Panc1 (cell line): ENCODE results near the gene LRRC59. TPM values are rescaled to one million over a fixed set of nuclear protein-coding genes. Genes with fewer than 3 reads are reported as not detected.
A peak's percentile ranks its signal among the peaks of the same experiment; 100 is the strongest.

Experiments
- ATAC-seq: fragments of 200-7000 bp; cut with Tn5 transposase; 2 replicates; pipeline ENCODE4 v1.9.1; 2020; ENCODE audit warnings: mild to moderate bottlenecking, moderate library complexity
- BruUV-seq: library from RNA; stranded (reverse); fragments of 400-500 nt; replicated peaks from 2 replicates; lab custom pipeline; 2021; lab: Mats Ljungman, UMichigan
- CTCF ChIA-PET: fragments of 300-600 bp; sonication (Branson Sonifier 250); formaldehyde crosslinking; loops from one replicate; lab custom pipeline; 2022; ENCODE audit warnings: antibody characterized with exemption; lab: Charles Lee
- POLR2A ChIA-PET: fragments of 300-600 bp; sonication (Branson Sonifier 250); formaldehyde crosslinking; loops from one replicate; lab custom pipeline; 2022; ENCODE audit warnings: antibody characterized with exemption; lab: Charles Lee
- DNase-seq: peaks from one replicate; pipeline ENCODE4 v3.0.0-alpha.2; 2010; ENCODE audit warnings: low read depth, low spot score
- H3K27ac ChIP-seq: 2 replicates; pipeline ENCODE4 v1.5.1; 2011; ENCODE audit warnings: mild to moderate bottlenecking, low read length, inconsistent platforms
- H3K27me3 ChIP-seq: fragments of 200-500 bp; sonication (Bioruptor generic); 2 replicates; pipeline ENCODE4 v1.6.0; 2014; ENCODE audit warnings: low read length, inconsistent platforms; ENCODE audit not compliant: control insufficient read depth, insufficient read depth
- H3K36me3 ChIP-seq: fragments of 200-500 bp; sonication (Bioruptor generic); 2 replicates; pipeline ENCODE4 v1.5.1; 2014; ENCODE audit warnings: inconsistent platforms, mild to moderate bottlenecking, low read length, moderate library complexity; ENCODE audit not compliant: control insufficient read depth, insufficient read depth
- H3K4me1 ChIP-seq: 2 replicates; pipeline ENCODE4 v1.5.1; 2011; ENCODE audit warnings: inconsistent platforms, mild to moderate bottlenecking, low read length, moderate library complexity; ENCODE audit not compliant: control insufficient read depth, insufficient read depth
- H3K4me3 ChIP-seq, 2 experiments: 2 replicates each; pipeline ENCODE4 v1.5.1; 2011 to 2012; ENCODE audit warnings: low read depth in 2 of 2, low read length in 2 of 2, mild to moderate bottlenecking in 2 of 2, inconsistent platforms in 1 of 2, moderate library complexity in 1 of 2
- H3K9me3 ChIP-seq: fragments of 200-500 bp; sonication (Bioruptor generic); 2 replicates; pipeline ENCODE4 v1.5.1; 2014; ENCODE audit warnings: low read depth, mild to moderate bottlenecking, inconsistent platforms, low read length, moderate library complexity; ENCODE audit not compliant: control insufficient read depth, insufficient read depth
- CTCF ChIP-seq: fragments of 450-650 bp; IDR thresholded peaks from 2 replicates; pipeline ENCODE4 v1.5.1; 2017; ENCODE audit warnings: mild to moderate bottlenecking
- POLR2AphosphoS5 ChIP-seq: IDR thresholded peaks from 2 replicates; pipeline ENCODE4 v1.6.1; 2012; ENCODE audit warnings: mild to moderate bottlenecking, low read depth, low read length, moderate library complexity
- REST ChIP-seq, 2 experiments: IDR thresholded peaks; 2 replicates each; pipeline ENCODE4 v1.6.1; 2011 to 2012; ENCODE audit warnings: low read depth in 2 of 2, control low read depth in 1 of 2, low read length in 1 of 2, mild to moderate bottlenecking in 1 of 2, moderate library complexity in 1 of 2; ENCODE audit not compliant: insufficient read depth in 1 of 2
- SIN3A ChIP-seq: IDR thresholded peaks from 2 replicates; pipeline ENCODE4 v1.6.1; 2012; ENCODE audit warnings: low read depth, mild to moderate bottlenecking, low read length, moderate library complexity, borderline replicate concordance; ENCODE audit not compliant: insufficient read depth
- TCF7L2 ChIP-seq: IDR thresholded peaks from 2 replicates; pipeline ENCODE4 v1.6.1; 2011; ENCODE audit warnings: mild to moderate bottlenecking, low read depth, low read length, inconsistent platforms
- in situ Hi-C: cut with HindIII; loops from 2 replicates; pipeline ENCODE4 v1.10.0; 2016; ENCODE audit warnings: low sequenced_read_pairs, low pct_unique_long_range_greater_than_20kb
- intact Hi-C: fragments of 100-400 bp; cut with micrococcal nuclease; formaldehyde crosslinking; loops from one replicate; pipeline ENCODE4 v1.10.0; 2022; ENCODE audit not compliant: unreplicated experiment
- total RNA-seq: library from RNA; stranded (reverse); gene quantifications from one replicate; pipeline ENCODE4 v1.2.1, GENCODE V29; 2021; ENCODE audit not compliant: unreplicated experiment

LRRC59 gene
- total RNA-seq, 1 experiment from 2014 or later: 167 TPM

DNA sequence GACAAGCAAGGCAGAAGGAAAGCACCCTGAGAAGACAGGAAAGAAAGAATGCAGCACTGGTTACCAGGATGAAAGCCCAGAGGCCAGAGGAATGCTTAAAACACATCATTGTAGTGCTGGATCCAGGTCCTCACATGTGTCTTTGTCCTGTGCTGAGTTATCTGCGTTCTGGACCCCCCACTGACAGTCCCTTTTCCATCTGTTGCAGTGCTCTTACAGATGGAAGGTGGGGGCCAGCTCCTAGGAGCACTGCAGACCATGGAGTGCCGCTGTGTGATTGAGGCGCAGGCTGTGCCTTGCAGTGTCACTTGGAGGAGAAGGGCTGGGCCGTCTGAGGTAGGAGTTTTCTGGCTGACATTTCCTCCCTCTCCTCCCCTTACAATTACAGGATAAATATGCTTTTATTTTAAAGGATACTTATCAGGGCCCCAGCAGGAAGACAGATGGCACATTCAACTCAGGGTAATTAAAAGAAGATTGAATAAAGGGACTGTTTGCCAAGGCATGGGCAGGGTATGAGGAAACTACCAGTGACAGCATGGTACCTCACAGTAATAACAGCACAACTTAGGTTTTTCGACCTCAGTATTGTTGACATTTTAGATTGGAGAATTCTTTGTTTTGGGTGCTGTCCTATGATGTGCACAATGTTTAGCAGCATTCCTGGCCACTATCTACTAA, 21.3 kb downstream of the LRRC59 start:
- H3K27ac ChIP-seq: no peak overlapping the region
- intact Hi-C loops: no loop called here
- no peak overlapping the region for H3K4me3 ChIP-seq
- ATAC-seq: no peak
- no peaks in the 10 kb centered on the region for H3K9me3 ChIP-seq
- in situ Hi-C loops: no loop called here
- no peak for TF ChIP-seq CTCF
- TF ChIP-seq POLR2AphosphoS5: no peak
- TF ChIP-seq SIN3A: no peak
- TF ChIP-seq REST (IDR thresholded peaks at IDR 0.05; ENCODE audit: insufficient read depth in 1 of 2, low read depth in 2 of 2, low read length in 1 of 2): no peak
- no peak for TF ChIP-seq TCF7L2
- DNase-seq: no peak
- H3K4me1 ChIP-seq: peaks cover 5% of the 10 kb centered on the region
- BruUV-seq: no TSS peak
- POLR2A ChIA-PET: no interaction called here
- CTCF ChIA-PET: no interaction called here
- H3K36me3 ChIP-seq: no peaks in the 10 kb centered on the region; the same call in 1 of the 2 replicates
- H3K27me3 ChIP-seq: no peaks in the 10 kb centered on the region

DNA sequence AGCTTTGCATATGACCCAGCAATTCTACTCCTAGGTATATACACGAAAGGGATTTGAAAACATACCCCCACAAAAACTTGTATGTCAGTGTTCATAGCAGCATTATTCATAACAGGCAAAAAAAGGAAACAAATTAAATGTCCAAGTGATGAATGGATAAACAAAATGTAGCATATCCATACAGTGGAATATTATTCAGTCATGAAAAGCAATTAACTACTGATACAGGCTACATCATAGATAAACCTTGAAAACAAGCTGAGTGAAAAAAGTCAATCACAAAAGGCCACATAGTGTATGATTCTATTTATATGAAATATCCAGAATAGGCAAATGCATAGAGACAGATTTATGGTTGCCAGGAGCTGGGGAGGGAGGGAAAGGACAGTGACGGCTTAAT, 23.6 kb downstream of the LRRC59 start:
- Histone ChIP-seq H3K9me3 (no peaks in the 10 kb centered on the region), H3K36me3 (peaks cover 11% of the 10 kb centered on the region), H3K4me3 (peak overlapping the region; percentile 53 to 95), H3K27ac (peak overlapping the region; percentile 86), H3K27me3 (no peaks in the 10 kb centered on the region), H3K4me1 (peaks cover 5% of the 10 kb centered on the region)
- ATAC-seq (no peak), DNase-seq (no peak)
- TF ChIP-seq TCF7L2: no peak
- no peak for TF ChIP-seq POLR2AphosphoS5
- no peak for TF ChIP-seq SIN3A
- no peak for TF ChIP-seq REST (IDR thresholded peaks at IDR 0.05; ENCODE audit: insufficient read depth in 1 of 2, low read depth in 2 of 2, low read length in 1 of 2)
- TF ChIP-seq CTCF: no peak
- TSS peak; percentile 76 for BruUV-seq
- ChIA-PET CTCF (no interaction called here), POLR2A (interaction anchor here (0.7 to 2.2 kb wide), 2 partner anchors 22 to 287 kb away, joined by 3 to 5 read pairs; no protein-coding TSS in a partner anchor)
- in situ Hi-C loops (no loop called here), intact Hi-C loops (no loop called here)
